GM13977 (cell line): Measurements from ENCODE around the gene ST6GALNAC6.

Experiments used
- DNase-seq: peaks from one replicate; pipeline ENCODE4 v3.0.0; 2012; ENCODE audit warnings: low spot score
- CTCF ChIP-seq: IDR thresholded peaks from 2 replicates; pipeline ENCODE4 v1.5.1; 2012; ENCODE audit warnings: mild to moderate bottlenecking, control low read depth; ENCODE audit not compliant: insufficient read depth; ENCODE audit errors: extremely low read depth, missing control alignments
- in situ Hi-C: fragments of 300-500 bp; cut with MboI; formaldehyde crosslinking; loops from one replicate; pipeline ENCODE4 v1.12.0; 2022; ENCODE audit warnings: low sequenced_read_pairs, low pct_unique_long_range_greater_than_20kb, mixed read lengths, inconsistent platforms; ENCODE audit not compliant: unreplicated experiment

Gene ST6GALNAC6

GRCh38 chr9:127877566-127877998 lies 21.8 kb downstream of the ST6GALNAC6 start, which contains the start of gene AK1:
Gene AK1, minus strand, starts transcription at chr9:127877675. Its CDS starts 3,058 bp downstream, at chr9:127874617.
- in situ Hi-C loops, result no loop called here
- TF ChIP-seq CTCF, result no peak
- no peak for DNase-seq

GRCh38 chr9:127876764-127877562 lies 22.4 kb downstream of the ST6GALNAC6 start:
- no peak for TF ChIP-seq CTCF
- no peak for DNase-seq
- in situ Hi-C loops, result no loop called here

DNA sequence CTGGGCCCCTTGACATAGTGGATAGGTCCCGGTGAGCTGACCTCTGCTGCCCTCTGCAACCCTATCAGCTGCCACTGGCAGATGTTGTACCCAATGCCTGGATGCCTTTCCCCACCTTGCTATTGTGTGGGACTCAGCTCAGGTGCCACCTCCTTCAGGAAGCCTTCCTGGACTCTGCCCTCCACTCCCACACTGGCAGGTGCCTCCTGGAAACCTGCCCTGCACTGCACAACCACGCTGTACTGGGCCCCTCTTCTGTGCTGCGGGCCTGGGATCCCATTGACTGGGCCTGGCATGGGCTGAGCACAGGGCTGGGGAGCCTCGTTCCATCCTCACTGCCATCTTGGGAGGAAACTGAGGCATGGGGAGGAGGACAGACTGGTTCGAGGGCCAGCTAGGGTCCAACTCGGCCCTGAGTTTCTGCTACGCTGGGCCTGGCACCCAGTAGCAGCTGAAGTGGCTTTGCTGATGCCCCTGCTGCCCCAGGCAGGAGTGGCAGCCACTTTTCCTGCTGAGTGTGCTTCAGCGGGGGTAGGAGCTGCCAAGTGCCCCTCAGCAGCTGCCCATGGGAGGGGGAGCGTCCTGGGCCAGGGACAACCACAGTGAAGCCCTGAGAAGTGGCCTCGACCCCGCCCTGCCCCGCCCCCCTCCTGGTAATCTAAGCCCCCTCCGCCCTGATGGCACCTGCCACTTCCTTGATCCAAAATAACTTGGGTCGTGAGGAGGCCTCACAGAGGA lies 23.2 kb downstream of the ST6GALNAC6 start:
- in situ Hi-C loops, result no loop called here

GRCh38 chr9:127875306-127875966 lies 24.0 kb downstream of the ST6GALNAC6 start:
- in situ Hi-C loops, result no loop called here
- no peak for DNase-seq
- no peak for TF ChIP-seq CTCF

More for the DNA sequence above, 23.2 kb downstream of the ST6GALNAC6 start:
- DNase-seq, result no peak
- no peak for TF ChIP-seq CTCF

DNA sequence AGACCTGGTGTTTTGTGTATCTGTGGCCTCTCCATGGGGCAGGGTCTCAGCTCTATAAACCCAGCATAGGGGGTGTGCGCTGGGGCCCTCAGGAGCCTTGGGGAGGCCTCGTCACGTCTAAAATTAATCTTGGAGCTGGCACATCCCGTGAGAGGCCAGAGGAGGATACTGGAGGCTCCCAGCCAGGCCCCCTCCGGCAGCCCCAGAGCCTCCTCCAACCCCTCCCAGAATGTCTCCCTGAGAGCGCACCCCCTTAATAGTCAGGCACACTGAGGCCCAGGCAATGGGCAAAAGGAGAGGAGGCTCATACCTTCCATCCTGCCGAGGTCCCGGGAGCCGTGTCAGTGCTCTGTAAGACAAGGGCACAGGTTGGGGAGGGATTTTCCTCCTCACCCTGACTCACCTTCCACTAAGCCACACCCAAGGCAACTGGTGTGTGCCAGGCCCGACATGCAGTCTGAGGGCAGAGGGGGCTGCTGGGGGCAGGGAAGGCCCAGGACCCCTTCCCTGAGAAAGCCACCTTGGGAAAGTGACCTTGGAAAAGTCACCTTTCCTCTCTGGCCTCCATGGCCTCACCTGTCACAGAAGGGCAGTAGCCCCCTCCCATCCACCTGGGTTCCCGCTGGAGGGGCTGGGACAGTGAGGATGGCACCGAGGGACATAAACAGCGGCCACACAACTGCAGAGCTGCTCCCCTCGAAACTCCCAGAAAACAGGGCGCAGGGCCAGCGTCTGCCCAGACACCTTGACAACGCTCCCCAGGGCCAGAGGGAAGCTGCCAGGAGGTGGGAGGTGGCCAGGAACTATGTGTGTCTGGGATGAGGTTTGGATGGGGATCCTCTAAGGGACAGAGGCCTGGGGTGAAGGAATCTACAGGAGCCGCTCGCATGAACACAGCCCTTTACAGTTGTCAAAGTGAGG lies 24.8 kb downstream of the ST6GALNAC6 start:
- in situ Hi-C loops, result no loop called here
- no peak for TF ChIP-seq CTCF

More for the DNA sequence above, 24.8 kb downstream of the ST6GALNAC6 start:
- no peak for DNase-seq
